ENCODE results near the gene DYTN. TPM values are rescaled to one million over a fixed set of nuclear protein-coding genes. Genes with fewer than 3 reads are reported as not detected.
"Not testable (repeated sequence)": the region's sequence is repeated elsewhere in the genome, so short reads cannot be mapped to it uniquely, and the experiment has no call there.

Gene DYTN
- total RNA-seq, 2 experiments from 2014 or later: not detected

- CTCF ChIA-PET: no interaction called here
- Mint-ChIP-seq H3K27ac (no peak overlapping the region), H3K4me3 (no peak overlapping the region), H3K27me3 (peaks cover 31% of the 10 kb centered on the region), H3K9me3 (peaks cover under 1% of the 10 kb centered on the region), H3K4me1 (ENCODE audit: low read depth) (no peaks in the 10 kb centered on the region), H3K36me3 (no peaks in the 10 kb centered on the region)
- no peak for DNase-seq
- POLR2A ChIA-PET: no interaction called here
- intact Hi-C loops (cut with micrococcal nuclease): no loop called here
Observed at GRCh38 chr2:206727287-206727686, 9.1 kb upstream of the DYTN start.

- H3K9me3 Mint-ChIP-seq: peaks cover 4% of the 10 kb centered on the region
- no peaks in the 10 kb centered on the region for H3K36me3 Mint-ChIP-seq
- DNase-seq: no peak
- H3K27ac Mint-ChIP-seq: no peak overlapping the region
- peaks cover 30% of the 10 kb centered on the region for H3K27me3 Mint-ChIP-seq
- POLR2A ChIA-PET: no interaction called here
- H3K4me3 Mint-ChIP-seq: no peak overlapping the region
- intact Hi-C loops (cut with micrococcal nuclease): no loop called here
- H3K4me1 Mint-ChIP-seq (ENCODE audit: low read depth): no peaks in the 10 kb centered on the region
- CTCF ChIA-PET: no interaction called here
Observed at GRCh38 chr2:206723288-206723687, 5.1 kb upstream of the DYTN start.

GRCh38 chr2:206721256-206721920 lies 3.2 kb upstream of the DYTN start:
- Mint-ChIP-seq H3K27me3 (peaks cover 20% of the 10 kb centered on the region), H3K36me3 (no peaks in the 10 kb centered on the region), H3K9me3 (peaks cover 4% of the 10 kb centered on the region), H3K4me3 (no peak overlapping the region), H3K4me1 (ENCODE audit: low read depth) (no peaks in the 10 kb centered on the region), H3K27ac (no peak overlapping the region)
- ChIA-PET POLR2A (interaction anchor here (0.6 kb wide), 1 partner anchor 75 kb away, joined by 4 read pairs; no protein-coding TSS in a partner anchor), CTCF (interaction anchor here (0.7 kb wide), 1 partner anchor 1533 kb away, joined by 3 read pairs; no protein-coding TSS in a partner anchor)
- DNase-seq: no peak
- intact Hi-C loops (cut with micrococcal nuclease): no loop called here

GRCh38 chr2:206716623-206717022 lies 1.6 kb downstream of the DYTN start:
- Mint-ChIP-seq H3K27ac (no peak overlapping the region), H3K9me3 (no peaks in the 10 kb centered on the region), H3K27me3 (peaks cover 18% of the 10 kb centered on the region), H3K36me3 (no peaks in the 10 kb centered on the region), H3K4me1 (ENCODE audit: low read depth) (peaks cover 6% of the 10 kb centered on the region), H3K4me3 (no peak overlapping the region)
- ChIA-PET POLR2A (no interaction called here), CTCF (interaction anchor here (0.9 kb wide), 1 partner anchor 48 kb away, joined by 4 read pairs; no protein-coding TSS in a partner anchor)
- no peak for DNase-seq
- intact Hi-C loops (cut with micrococcal nuclease): no loop called here

- DNase-seq; H3K9me3 Mint-ChIP-seq; H3K4me3 Mint-ChIP-seq; H3K36me3 Mint-ChIP-seq; H3K4me1 Mint-ChIP-seq (ENCODE audit: low read depth); intact Hi-C loops (cut with micrococcal nuclease); POLR2A ChIA-PET; H3K27ac Mint-ChIP-seq; CTCF ChIA-PET: not testable (repeated sequence)
- peaks cover 15% of the 10 kb centered on the region for H3K27me3 Mint-ChIP-seq
Observed at GRCh38 chr2:206715183-206715582, 3.0 kb downstream of the DYTN start.

- intact Hi-C loops (cut with micrococcal nuclease): no loop called here
- H3K9me3 Mint-ChIP-seq: no peaks in the 10 kb centered on the region
- H3K27me3 Mint-ChIP-seq: peaks cover 11% of the 10 kb centered on the region
- peaks cover 6% of the 10 kb centered on the region for H3K4me1 Mint-ChIP-seq (ENCODE audit: low read depth)
- no peak overlapping the region for H3K4me3 Mint-ChIP-seq
- no peak overlapping the region for H3K27ac Mint-ChIP-seq
- H3K36me3 Mint-ChIP-seq: no peaks in the 10 kb centered on the region
- no peak for DNase-seq
- CTCF ChIA-PET: no interaction called here
- POLR2A ChIA-PET: no interaction called here
Observed at GRCh38 chr2:206713746-206714145, 4.5 kb downstream of the DYTN start.

- Mint-ChIP-seq H3K27me3 (peaks cover 4% of the 10 kb centered on the region), H3K4me1 (ENCODE audit: low read depth) (no peaks in the 10 kb centered on the region), H3K36me3 (no peaks in the 10 kb centered on the region), H3K9me3 (no peaks in the 10 kb centered on the region), H3K4me3 (no peak overlapping the region), H3K27ac (no peak overlapping the region)
- intact Hi-C loops (cut with micrococcal nuclease): no loop called here
- no peak for DNase-seq
- CTCF ChIA-PET: no interaction called here
- POLR2A ChIA-PET: no interaction called here
Observed at GRCh38 chr2:206708286-206708685, 9.9 kb downstream of the DYTN start.

GRCh38 chr2:206707164-206707701 lies 11.0 kb downstream of the DYTN start:
- no peak overlapping the region for H3K27ac Mint-ChIP-seq
- ChIA-PET POLR2A (no interaction called here), CTCF (no interaction called here)
- no peaks in the 10 kb centered on the region for H3K36me3 Mint-ChIP-seq
- intact Hi-C loops (cut with micrococcal nuclease): no loop called here
- no peaks in the 10 kb centered on the region for H3K9me3 Mint-ChIP-seq
- no peak for DNase-seq
- no peak overlapping the region for H3K4me3 Mint-ChIP-seq
- no peaks in the 10 kb centered on the region for H3K4me1 Mint-ChIP-seq (ENCODE audit: low read depth)
- H3K27me3 Mint-ChIP-seq: peaks cover 8% of the 10 kb centered on the region

- no peak for DNase-seq
- H3K4me1 Mint-ChIP-seq (ENCODE audit: low read depth): peaks cover 3% of the 10 kb centered on the region
- H3K4me3 Mint-ChIP-seq: no peak overlapping the region
- no peak overlapping the region for H3K27ac Mint-ChIP-seq
- intact Hi-C loops (cut with micrococcal nuclease): no loop called here
- no peaks in the 10 kb centered on the region for H3K36me3 Mint-ChIP-seq
- CTCF ChIA-PET: no interaction called here
- H3K27me3 Mint-ChIP-seq: peaks cover 22% of the 10 kb centered on the region
- POLR2A ChIA-PET: no interaction called here
- H3K9me3 Mint-ChIP-seq: no peaks in the 10 kb centered on the region
Observed at GRCh38 chr2:206701952-206702605, 16.1 kb downstream of the DYTN start.

- Mint-ChIP-seq H3K36me3 (no peaks in the 10 kb centered on the region), H3K9me3 (no peaks in the 10 kb centered on the region), H3K4me1 (ENCODE audit: low read depth) (peaks cover 3% of the 10 kb centered on the region), H3K27ac (no peak overlapping the region), H3K27me3 (peaks cover 19% of the 10 kb centered on the region), H3K4me3 (no peak overlapping the region)
- peak; percentile 19 for DNase-seq
- ChIA-PET CTCF (no interaction called here), POLR2A (no interaction called here)
- intact Hi-C loops (cut with micrococcal nuclease): no loop called here
Observed at GRCh38 chr2:206700156-206700555, 18.0 kb downstream of the DYTN start.

- peaks cover 19% of the 10 kb centered on the region for H3K27me3 Mint-ChIP-seq
- ChIA-PET CTCF (interaction anchor here (0.6 to 1.0 kb wide), 3 partner anchors 22 to 1342 kb away, joined by 3 to 5 read pairs (median 3); no protein-coding TSS in a partner anchor), POLR2A (no interaction called here)
- no peak for DNase-seq
- H3K4me1 Mint-ChIP-seq (ENCODE audit: low read depth): peaks cover 3% of the 10 kb centered on the region
- no peaks in the 10 kb centered on the region for H3K9me3 Mint-ChIP-seq
- no peak overlapping the region for H3K27ac Mint-ChIP-seq
- intact Hi-C loops (cut with micrococcal nuclease): loop anchor here (10.0 kb wide), 1 partner anchor 286 kb away; no protein-coding TSS in a partner anchor
- no peak overlapping the region for H3K4me3 Mint-ChIP-seq
- no peaks in the 10 kb centered on the region for H3K36me3 Mint-ChIP-seq
Observed at GRCh38 chr2:206698811-206699210, 19.4 kb downstream of the DYTN start.

- POLR2A ChIA-PET: no interaction called here
Observed at GRCh38 chr2:206696910-206697309, 21.3 kb downstream of the DYTN start.

More at GRCh38 chr2:206696910-206697309, 21.3 kb downstream of the DYTN start:
- peaks cover 11% of the 10 kb centered on the region for H3K27me3 Mint-ChIP-seq
- CTCF ChIA-PET: interaction anchor here (0.8 to 1.9 kb wide), 4 partner anchors 30 to 291 kb away, joined by 3 to 6 read pairs (median 3); no protein-coding TSS in a partner anchor
- no peak for DNase-seq
- intact Hi-C loops (cut with micrococcal nuclease): loop anchor here (10.0 kb wide), 1 partner anchor 288 kb away; no protein-coding TSS in a partner anchor
- no peaks in the 10 kb centered on the region for H3K36me3 Mint-ChIP-seq
- H3K4me3 Mint-ChIP-seq: no peak overlapping the region
- no peaks in the 10 kb centered on the region for H3K9me3 Mint-ChIP-seq
- peaks cover 3% of the 10 kb centered on the region for H3K4me1 Mint-ChIP-seq (ENCODE audit: low read depth)
- H3K27ac Mint-ChIP-seq: no peak overlapping the region
